HepG2 (cell line): Measurements from ENCODE around the gene ETV6. TPM values are rescaled to one million over a fixed set of nuclear protein-coding genes. Genes with fewer than 3 reads are reported as not detected.

Experiments
- ATAC-seq: fragments of 200-7000 bp; cut with Tn5 transposase; 3 replicates; pipeline ENCODE4 v1.9.1; 2020; ENCODE audit warnings: mild to moderate bottlenecking, moderate library complexity
- BruUV-seq: library from RNA; stranded (reverse); fragments of 400-500 nt; replicated peaks from 2 replicates; lab custom pipeline; 2021; lab: Mats Ljungman, UMichigan
- CTCF ChIA-PET: fragments of 300-600 bp; formaldehyde crosslinking; extraction: SDS; loops from one replicate; lab custom pipeline; 2021; ENCODE audit warnings: low total read pairs, inconsistent platforms, low intra/inter-chr PET ratio; lab: Yijun Ruan, JAX
- POLR2A ChIA-PET: fragments of 350-600 bp; sonication (Branson Sonifier 250); formaldehyde crosslinking; loops from one replicate; lab custom pipeline; 2020; ENCODE audit warnings: antibody characterized with exemption, inconsistent platforms; lab: Yijun Ruan, JAX
- DNase-seq: peaks from one replicate; pipeline ENCODE4 v3.0.0-alpha.2; 2015; ENCODE audit warnings: low spot score
- FAIRE-seq: peaks from 3 replicates; lab custom pipeline; 2011; peaks lifted over from hg19 to GRCh38; lab: Jason Lieb, UNC
- H2AFZ ChIP-seq: one replicate; pipeline ENCODE4 v1.6.1; 2011; ENCODE audit warnings: low read length, inconsistent platforms
- H3K27ac ChIP-seq: fragments of 300-600 bp; 3 replicates; pipeline ENCODE4 v1.8.0; 2011; ENCODE audit warnings: mixed run types, mild to moderate bottlenecking, mixed read lengths, low read length, inconsistent platforms; ENCODE audit not compliant: insufficient read depth; ENCODE audit errors: extremely low read length
- H3K27me3 ChIP-seq, 2 experiments: fragments of 200-600 bp in 1 of 2; 2 replicates in 1 of 2; 3 replicates in 1 of 2; pipeline versions ENCODE4 v1.6.0 to v1.8.0; 2011; ENCODE audit warnings: low read length in 2 of 2, mild to moderate bottlenecking in 2 of 2, moderate library complexity in 2 of 2, inconsistent platforms in 1 of 2; ENCODE audit not compliant: insufficient read depth in 2 of 2, control insufficient read depth in 1 of 2
- H3K36me3 ChIP-seq, 2 experiments: fragments of 200-600 bp in 1 of 2; replicated peaks in 1 of 2; 2 replicates in 1 of 2; 3 replicates in 1 of 2; pipeline versions ENCODE4 v1.5.1 to v1.8.0; 2011; ENCODE audit warnings: low read length in 2 of 2, inconsistent platforms in 1 of 2; ENCODE audit not compliant: insufficient read depth in 2 of 2, control insufficient read depth in 1 of 2
- H3K4me1 ChIP-seq: 2 replicates; pipeline ENCODE4 v1.5.1; 2012; ENCODE audit warnings: low read length, inconsistent platforms; ENCODE audit not compliant: insufficient read depth
- H3K4me2 ChIP-seq: 2 replicates; pipeline ENCODE4 v1.6.0; 2011; ENCODE audit warnings: low read depth, low read length, inconsistent platforms
- H3K4me3 ChIP-seq, 3 experiments: fragments of 200-600 bp in 1 of 3; sonication (generic), shearing (Covaris generic) in 1 of 3; replicated peaks in 1 of 3; 2 replicates each; pipeline ENCODE4 v1.5.1; 2011 to 2016; ENCODE audit warnings: low read length in 3 of 3, inconsistent platforms in 2 of 3, low read depth in 2 of 3, mild to moderate bottlenecking in 2 of 3, control low read depth in 1 of 3, mixed read lengths in 1 of 3; ENCODE audit not compliant: insufficient read depth in 1 of 3
- H3K79me2 ChIP-seq: one replicate; pipeline ENCODE4 v1.6.1; 2011; ENCODE audit warnings: low read length, inconsistent platforms; ENCODE audit not compliant: insufficient read depth
- H3K9ac ChIP-seq: 2 replicates; pipeline ENCODE4 v1.6.0; 2011; ENCODE audit warnings: mild to moderate bottlenecking, low read depth, low read length, inconsistent platforms; ENCODE audit not compliant: insufficient read depth
- H3K9me3 ChIP-seq: 2 replicates; pipeline ENCODE4 v1.5.1; 2012; ENCODE audit warnings: mild to moderate bottlenecking, low read length
- H4K20me1 ChIP-seq: 2 replicates; pipeline ENCODE4 v1.6.0; 2011; ENCODE audit warnings: inconsistent platforms, mild to moderate bottlenecking, low read length, moderate library complexity; ENCODE audit not compliant: insufficient read depth
- CENPT ChIP-seq: sonication (generic); formaldehyde crosslinking; IDR thresholded peaks from 2 replicates; pipeline ENCODE4 v1.8.0; 2022; ENCODE audit warnings: low read depth, mild to moderate bottlenecking, moderate library complexity, missing genetic modification reagents
- CENPX ChIP-seq: sonication (generic); formaldehyde crosslinking; IDR thresholded peaks from 2 replicates; pipeline ENCODE4 v1.9.0; 2021; ENCODE audit warnings: mild to moderate bottlenecking, missing genetic modification reagents, moderate library complexity
- HBP1 ChIP-seq: IDR thresholded peaks from 2 replicates; pipeline ENCODE4 v1.6.1; 2016; ENCODE audit warnings: low read depth, control low read depth
- USF2 ChIP-seq, 2 experiments: sonication (generic) in 1 of 2; formaldehyde crosslinking in 1 of 2; IDR thresholded peaks; 2 replicates each; pipeline versions ENCODE4 v1.5.1 to v1.6.1; 2011 to 2020; ENCODE audit warnings: borderline replicate concordance in 1 of 2, low read depth in 1 of 2, low read length in 1 of 2, mild to moderate bottlenecking in 1 of 2, missing genetic modification reagents in 1 of 2, moderate library complexity in 1 of 2
- ZNF12 ChIP-seq: sonication (generic); formaldehyde crosslinking; IDR thresholded peaks from 2 replicates; pipeline ENCODE4 v1.5.0; 2020; ENCODE audit warnings: missing genetic modification reagents
- ZNF850 ChIP-seq: sonication (generic); formaldehyde crosslinking; conservative IDR thresholded peaks from 2 replicates; pipeline ENCODE4 v1.9.0; 2021; ENCODE audit warnings: mild to moderate bottlenecking, missing genetic modification reagents
- WGBS: methylation state at CpG from one replicate; pipeline ENCODE4 v1.1.6; 2017; ENCODE audit warnings: low lambda C conversion rate; 5-methylcytosine and 5-hydroxymethylcytosine counted together
- in situ Hi-C: cut with HindIII; loops from 2 replicates; pipeline ENCODE4 v1.10.0; 2017; ENCODE audit warnings: low pct_unique_long_range_greater_than_20kb; ENCODE audit not compliant: extremely low pct_ligation_motif_present
- intact Hi-C: fragments of 100-400 bp; cut with micrococcal nuclease; formaldehyde crosslinking; loops from one replicate; pipeline ENCODE4 v1.10.0; 2022; ENCODE audit not compliant: unreplicated experiment
- polyA plus RNA-seq, 8 experiments: library from polyadenylated mRNA; depleted of rRNA in 3 of 8; stranded (reverse) in 7 of 8; unstranded in 1 of 8; fragments of >200 nt; fragmentation: Illumina TruSeq in 4 of 8; extraction: Trizol in 4 of 8; gene quantifications; 2 replicates each; pipeline versions ENCODE4 v1.2.1 to v1.2.3, GENCODE V29; 2011 to 2016; ENCODE audit warnings: low read depth in 4 of 8, missing spikeins in 1 of 8, mixed read lengths in 1 of 8; ENCODE audit not compliant: insufficient read depth in 1 of 8
- total RNA-seq, 5 experiments: library from RNA; depleted of rRNA; stranded (reverse); fragments of >200 nt; fragmentation: Illumina TruSeq; extraction: Trizol; gene quantifications; 2 replicates each; pipeline ENCODE4 v1.2.3, GENCODE V29; 2016; ENCODE audit warnings: low read depth in 1 of 5
- TF ChIP-seq, protein P1 (sequence below): sonication (generic); formaldehyde crosslinking; IDR thresholded peaks from 2 replicates; pipeline ENCODE4 v1.5.1; 2020; ENCODE audit warnings: missing genetic modification reagents, mild to moderate bottlenecking, borderline replicate concordance
- TF ChIP-seq, protein P2 (sequence below): sonication (generic); formaldehyde crosslinking; IDR thresholded peaks from 2 replicates; pipeline ENCODE4 v1.9.0; 2021; ENCODE audit warnings: missing genetic modification reagents, borderline replicate concordance
- TF ChIP-seq, protein P3 (sequence below): sonication (generic); formaldehyde crosslinking; IDR thresholded peaks from 2 replicates; pipeline ENCODE4 v1.5.0; 2020; ENCODE audit warnings: mild to moderate bottlenecking, missing genetic modification reagents
- TF ChIP-seq, protein P4 (sequence below): sonication (generic); formaldehyde crosslinking; IDR thresholded peaks from 2 replicates; pipeline ENCODE4 v1.8.0; 2022; ENCODE audit warnings: low read depth, missing genetic modification reagents

Gene ETV6
- total and polyA plus RNA-seq, 2 of the 13 experiments (the other 11 are each of a cell fraction or from before 2014, with no cell fraction given) = 2.2 to 3.0 TPM

DNA sequence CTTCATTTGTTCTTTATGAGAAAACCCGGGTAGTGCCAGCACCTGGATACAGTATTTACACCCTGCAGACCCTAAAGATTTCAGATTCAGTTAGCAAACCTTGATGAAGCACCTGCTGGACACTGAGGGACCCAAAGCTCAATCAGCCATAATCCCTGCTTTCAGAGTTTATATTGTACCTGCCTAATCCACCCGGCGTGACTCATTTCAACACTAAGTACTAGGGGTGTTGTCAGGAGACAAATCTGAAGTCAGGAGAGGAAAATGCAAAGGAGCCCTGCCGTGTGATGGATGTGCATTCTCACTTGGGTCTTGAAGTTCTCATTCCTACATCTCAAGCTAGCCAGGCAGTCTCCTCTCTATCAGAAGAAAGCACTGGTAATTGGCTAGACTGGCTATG is 244.5 kb downstream of the ETV6 start:
- BruUV-seq = no TSS peak
- ATAC-seq (no peak), DNase-seq (no peak), FAIRE-seq (no peak)
- no peaks in the 10 kb centered on the region for H3K9me3 ChIP-seq
- in situ Hi-C loops (no loop called here), intact Hi-C loops (loop anchor here (5.0 kb wide), 1 partner anchor 312 kb away; no protein-coding TSS in a partner anchor)
- H3K4me1 ChIP-seq = peaks cover 23% of the 10 kb centered on the region
- no peak overlapping the region for H3K27ac ChIP-seq
- H4K20me1 ChIP-seq = no peaks in the 10 kb centered on the region
- ChIA-PET CTCF (no interaction called here), POLR2A (no interaction called here)
- H3K4me2 ChIP-seq = no peak overlapping the region
- no peak overlapping the region for H2AFZ ChIP-seq
- H3K27me3 ChIP-seq = no peaks in the 10 kb centered on the region
- no peak overlapping the region for H3K4me3 ChIP-seq
- H3K79me2 ChIP-seq = no peaks in the 10 kb centered on the region
- 88% methylated on average over 4 of the region's 4 CpGs for WGBS
- no peaks in the 10 kb centered on the region; a peak in 2 of 5 replicates for H3K36me3 ChIP-seq
- H3K9ac ChIP-seq = no peak overlapping the region
- no peak for TF ChIP-seq CENPX (CRISPR knock-in tag)
- TF ChIP-seq, protein P1, sequence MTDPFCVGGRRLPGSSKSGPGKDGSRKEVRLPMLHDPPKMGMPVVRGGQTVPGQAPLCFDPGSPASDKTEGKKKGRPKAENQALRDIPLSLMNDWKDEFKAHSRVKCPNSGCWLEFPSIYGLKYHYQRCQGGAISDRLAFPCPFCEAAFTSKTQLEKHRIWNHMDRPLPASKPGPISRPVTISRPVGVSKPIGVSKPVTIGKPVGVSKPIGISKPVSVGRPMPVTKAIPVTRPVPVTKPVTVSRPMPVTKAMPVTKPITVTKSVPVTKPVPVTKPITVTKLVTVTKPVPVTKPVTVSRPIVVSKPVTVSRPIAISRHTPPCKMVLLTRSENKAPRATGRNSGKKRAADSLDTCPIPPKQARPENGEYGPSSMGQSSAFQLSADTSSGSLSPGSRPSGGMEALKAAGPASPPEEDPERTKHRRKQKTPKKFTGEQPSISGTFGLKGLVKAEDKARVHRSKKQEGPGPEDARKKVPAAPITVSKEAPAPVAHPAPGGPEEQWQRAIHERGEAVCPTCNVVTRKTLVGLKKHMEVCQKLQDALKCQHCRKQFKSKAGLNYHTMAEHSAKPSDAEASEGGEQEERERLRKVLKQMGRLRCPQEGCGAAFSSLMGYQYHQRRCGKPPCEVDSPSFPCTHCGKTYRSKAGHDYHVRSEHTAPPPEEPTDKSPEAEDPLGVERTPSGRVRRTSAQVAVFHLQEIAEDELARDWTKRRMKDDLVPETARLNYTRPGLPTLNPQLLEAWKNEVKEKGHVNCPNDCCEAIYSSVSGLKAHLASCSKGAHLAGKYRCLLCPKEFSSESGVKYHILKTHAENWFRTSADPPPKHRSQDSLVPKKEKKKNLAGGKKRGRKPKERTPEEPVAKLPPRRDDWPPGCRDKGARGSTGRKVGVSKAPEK (CRISPR knock-in tag) = no peak
- TF ChIP-seq, protein P2, sequence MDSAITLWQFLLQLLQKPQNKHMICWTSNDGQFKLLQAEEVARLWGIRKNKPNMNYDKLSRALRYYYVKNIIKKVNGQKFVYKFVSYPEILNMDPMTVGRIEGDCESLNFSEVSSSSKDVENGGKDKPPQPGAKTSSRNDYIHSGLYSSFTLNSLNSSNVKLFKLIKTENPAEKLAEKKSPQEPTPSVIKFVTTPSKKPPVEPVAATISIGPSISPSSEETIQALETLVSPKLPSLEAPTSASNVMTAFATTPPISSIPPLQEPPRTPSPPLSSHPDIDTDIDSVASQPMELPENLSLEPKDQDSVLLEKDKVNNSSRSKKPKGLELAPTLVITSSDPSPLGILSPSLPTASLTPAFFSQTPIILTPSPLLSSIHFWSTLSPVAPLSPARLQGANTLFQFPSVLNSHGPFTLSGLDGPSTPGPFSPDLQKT = no peak
- TF ChIP-seq USF2 (IDR thresholded peaks at IDR 0.05; ENCODE audit: low read depth, low read length) = no peak
- TF ChIP-seq USF2 (CRISPR knock-in tag; IDR thresholded peaks at IDR 0.05; ENCODE audit: borderline replicate concordance) = no peak
- TF ChIP-seq ZNF12 (CRISPR knock-in tag) = no peak
- no peak for TF ChIP-seq CENPT
- no peak for TF ChIP-seq HBP1 (CRISPR knock-in tag)
- TF ChIP-seq, protein P3, sequence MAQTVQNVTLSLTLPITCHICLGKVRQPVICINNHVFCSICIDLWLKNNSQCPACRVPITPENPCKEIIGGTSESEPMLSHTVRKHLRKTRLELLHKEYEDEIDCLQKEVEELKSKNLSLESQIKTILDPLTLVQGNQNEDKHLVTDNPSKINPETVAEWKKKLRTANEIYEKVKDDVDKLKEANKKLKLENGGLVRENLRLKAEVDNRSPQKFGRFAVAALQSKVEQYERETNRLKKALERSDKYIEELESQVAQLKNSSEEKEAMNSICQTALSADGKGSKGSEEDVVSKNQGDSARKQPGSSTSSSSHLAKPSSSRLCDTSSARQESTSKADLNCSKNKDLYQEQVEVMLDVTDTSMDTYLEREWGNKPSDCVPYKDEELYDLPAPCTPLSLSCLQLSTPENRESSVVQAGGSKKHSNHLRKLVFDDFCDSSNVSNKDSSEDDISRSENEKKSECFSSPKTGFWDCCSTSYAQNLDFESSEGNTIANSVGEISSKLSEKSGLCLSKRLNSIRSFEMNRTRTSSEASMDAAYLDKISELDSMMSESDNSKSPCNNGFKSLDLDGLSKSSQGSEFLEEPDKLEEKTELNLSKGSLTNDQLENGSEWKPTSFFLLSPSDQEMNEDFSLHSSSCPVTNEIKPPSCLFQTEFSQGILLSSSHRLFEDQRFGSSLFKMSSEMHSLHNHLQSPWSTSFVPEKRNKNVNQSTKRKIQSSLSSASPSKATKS (CRISPR knock-in tag) = no peak
- TF ChIP-seq ZNF850 (CRISPR knock-in tag) = no peak
- TF ChIP-seq, protein P4, sequence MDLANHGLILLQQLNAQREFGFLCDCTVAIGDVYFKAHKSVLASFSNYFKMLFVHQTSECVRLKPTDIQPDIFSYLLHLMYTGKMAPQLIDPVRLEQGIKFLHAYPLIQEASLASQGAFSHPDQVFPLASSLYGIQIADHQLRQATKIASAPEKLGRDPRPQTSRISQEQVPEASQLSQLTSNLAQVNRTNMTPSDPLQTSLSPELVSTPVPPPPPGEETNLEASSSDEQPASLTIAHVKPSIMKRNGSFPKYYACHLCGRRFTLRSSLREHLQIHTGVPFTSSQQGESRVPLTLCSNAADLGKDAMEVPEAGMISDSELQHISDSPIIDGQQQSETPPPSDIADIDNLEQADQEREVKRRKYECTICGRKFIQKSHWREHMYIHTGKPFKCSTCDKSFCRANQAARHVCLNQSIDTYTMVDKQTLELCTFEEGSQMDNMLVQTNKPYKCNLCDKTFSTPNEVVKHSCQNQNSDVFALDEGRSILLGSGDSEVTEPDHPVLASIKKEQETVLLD = no peak
